Measurements from ENCODE around the gene UNC13D.
A peak's percentile ranks its signal among the peaks of the same experiment; 100 is the strongest.
"Not testable (repeated sequence)": the region's sequence is repeated elsewhere in the genome, so short reads cannot be mapped to it uniquely, and the experiment has no call there.

Gene UNC13D

GRCh38 chr17:75811174-75811573, 33.0 kb downstream of the UNC13D start:
- H3K4me3 ChIP-seq (ENCODE audit: control insufficient read depth, low read depth, low read length): no peak overlapping the region
- DNase-seq (ENCODE audit: low read depth): no peak
- TF ChIP-seq CTCF (conservative IDR thresholded peaks at IDR 0.05; ENCODE audit: control insufficient read depth, insufficient read depth, low read depth, low read length): no peak

- not testable (repeated sequence) for DNase-seq (ENCODE audit: low read depth); H3K4me3 ChIP-seq (ENCODE audit: control insufficient read depth, low read depth, low read length)
These were observed 33.4 kb downstream of the UNC13D start for GRCh38 chr17:75810756-75811155.

- DNase-seq (ENCODE audit: low read depth): no peak
- H3K4me3 ChIP-seq (ENCODE audit: control insufficient read depth, low read depth, low read length): no peak overlapping the region
- no peak for TF ChIP-seq CTCF (conservative IDR thresholded peaks at IDR 0.05; ENCODE audit: control insufficient read depth, insufficient read depth, low read depth, low read length)
These were observed 34.0 kb downstream of the UNC13D start for GRCh38 chr17:75810216-75810615.

GRCh38 chr17:75809631-75810111, 34.5 kb downstream of the UNC13D start:
- no peak for DNase-seq (ENCODE audit: low read depth)
- TF ChIP-seq CTCF (conservative IDR thresholded peaks at IDR 0.05; ENCODE audit: control insufficient read depth, insufficient read depth, low read depth, low read length): no peak
- no peak overlapping the region for H3K4me3 ChIP-seq (ENCODE audit: control insufficient read depth, low read depth, low read length)

GRCh38 chr17:75808905-75809621, 35.1 kb downstream of the UNC13D start:
- TF ChIP-seq CTCF (conservative IDR thresholded peaks at IDR 0.05; ENCODE audit: control insufficient read depth, insufficient read depth, low read depth, low read length): no peak
- H3K4me3 ChIP-seq (ENCODE audit: control insufficient read depth, low read depth, low read length): no peak overlapping the region
- DNase-seq (ENCODE audit: low read depth): peak; percentile 93

GRCh38 chr17:75808549-75808904, 35.7 kb downstream of the UNC13D start:
- H3K4me3 ChIP-seq (ENCODE audit: control insufficient read depth, low read depth, low read length): no peak overlapping the region
- peak; percentile 17 for DNase-seq (ENCODE audit: low read depth)
- TF ChIP-seq CTCF (conservative IDR thresholded peaks at IDR 0.05; ENCODE audit: control insufficient read depth, insufficient read depth, low read depth, low read length): no peak

GRCh38 chr17:75807861-75808260, 36.3 kb downstream of the UNC13D start:
- no peak for DNase-seq (ENCODE audit: low read depth)
- H3K4me3 ChIP-seq (ENCODE audit: control insufficient read depth, low read depth, low read length): no peak overlapping the region
- TF ChIP-seq CTCF (conservative IDR thresholded peaks at IDR 0.05; ENCODE audit: control insufficient read depth, insufficient read depth, low read depth, low read length): no peak
